CD8-positive, alpha-beta memory T cell (primary cell): ENCODE results near the gene LAMB3. TPM values are rescaled to one million over a fixed set of nuclear protein-coding genes. Genes with fewer than 3 reads are reported as not detected.

Experiments used
- polyA plus RNA-seq: library from polyadenylated mRNA; unstranded; fragments of 300-500 nt; fragmentation: Illumina TruSeq; gene quantifications from one replicate; pipeline ENCODE4 v1.2.3, GENCODE V29; 2021
- total RNA-seq, 2 experiments: library from RNA; stranded (reverse); gene quantifications; one replicate each; pipeline ENCODE4 v1.2.3, GENCODE V29; 2021

LAMB3 gene
- total and polyA plus RNA-seq, 3 experiments from 2014 or later = 0.28 to 1.3 (median 0.92) TPM

Other genes starting within 250 kb of the LAMB3 start
- gene CAMK1G, start 68.7 kb downstream of the LAMB3 start, total RNA-seq = not detected
- gene CAMK1G, start 68.7 kb downstream of the LAMB3 start, polyA plus RNA-seq = not detected
- 1 to 10 TPM; 3.8 to 4.5 TPM for gene G0S2, start 23.0 kb upstream of the LAMB3 start, total RNA-seq
- gene G0S2, start 23.0 kb upstream of the LAMB3 start, polyA plus RNA-seq = not detected
- under 1 TPM; 0.59 to 0.80 TPM for gene HSD11B1, start 52.4 kb upstream of the LAMB3 start, total RNA-seq
- gene HSD11B1, start 52.4 kb upstream of the LAMB3 start, polyA plus RNA-seq = 0.30 TPM
- gene TRAF3IP3, start 103.6 kb upstream of the LAMB3 start, total RNA-seq = 100 to 1,000 TPM; 193 to 209 TPM
- 414 TPM for gene TRAF3IP3, start 103.6 kb upstream of the LAMB3 start, polyA plus RNA-seq
- gene C1orf74, start 132.1 kb upstream of the LAMB3 start, total RNA-seq = 1 to 10 TPM; 2.2 TPM
- 0.35 TPM for gene C1orf74, start 132.1 kb upstream of the LAMB3 start, polyA plus RNA-seq
- gene IRF6, start 153.7 kb upstream of the LAMB3 start, total RNA-seq = 1 to 10 TPM; 1.2 TPM
- 1.0 TPM for gene IRF6, start 153.7 kb upstream of the LAMB3 start, polyA plus RNA-seq
- 10 to 100 TPM; 14.9 to 15.2 TPM for gene UTP25, start 175.5 kb upstream of the LAMB3 start, total RNA-seq
- 4.9 TPM for gene UTP25, start 175.5 kb upstream of the LAMB3 start, polyA plus RNA-seq